Activated T-cell treated with anti-CD3 and anti-CD28 coated beads, Interleukin-2, amount 50 U/mL, for 48 hours (primary cell): Measurements from ENCODE around the gene SIK3.
"Not testable (repeated sequence)": the region's sequence is repeated elsewhere in the genome, so short reads cannot be mapped to it uniquely, and the experiment has no call there.

ENCODE experiments used
- DNase-seq, 2 experiments: peaks; one replicate each; pipeline ENCODE4 v3.0.0-alpha.2; 2020

The SIK3 gene

GRCh38 chr11:116814502-116814901 is 283.7 kb downstream of the SIK3 start:
- DNase-seq, result no peak

GRCh38 chr11:116813781-116814471 is 284.3 kb downstream of the SIK3 start:
- no peak for DNase-seq

GRCh38 chr11:116813170-116813569 is 285.1 kb downstream of the SIK3 start:
- DNase-seq, result no peak

- no peak for DNase-seq
Observed at GRCh38 chr11:116812109-116812508, 286.1 kb downstream of the SIK3 start.

DNA sequence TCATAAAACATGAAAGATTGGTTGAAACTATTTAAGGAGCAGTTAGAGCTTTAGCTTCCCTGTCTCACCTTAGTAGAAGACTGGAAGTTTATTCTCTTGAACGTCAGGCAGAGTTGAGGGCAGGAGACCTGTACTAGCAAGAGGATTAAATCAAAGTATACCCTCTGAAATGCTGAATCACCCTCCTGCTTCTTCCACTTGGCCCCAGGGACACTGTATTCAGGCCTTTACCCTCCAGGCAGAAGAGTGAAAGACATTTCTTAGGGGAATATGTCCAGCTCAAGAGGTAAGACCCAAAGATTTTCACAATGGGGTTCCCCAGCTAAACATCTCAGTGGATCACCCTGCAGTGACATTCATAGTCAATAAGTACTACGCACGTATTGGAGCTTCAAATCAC is 287.0 kb downstream of the SIK3 start:
- DNase-seq, result no peak

GRCh38 chr11:116808262-116809175 is 289.7 kb downstream of the SIK3 start:
- DNase-seq, result no peak

DNA sequence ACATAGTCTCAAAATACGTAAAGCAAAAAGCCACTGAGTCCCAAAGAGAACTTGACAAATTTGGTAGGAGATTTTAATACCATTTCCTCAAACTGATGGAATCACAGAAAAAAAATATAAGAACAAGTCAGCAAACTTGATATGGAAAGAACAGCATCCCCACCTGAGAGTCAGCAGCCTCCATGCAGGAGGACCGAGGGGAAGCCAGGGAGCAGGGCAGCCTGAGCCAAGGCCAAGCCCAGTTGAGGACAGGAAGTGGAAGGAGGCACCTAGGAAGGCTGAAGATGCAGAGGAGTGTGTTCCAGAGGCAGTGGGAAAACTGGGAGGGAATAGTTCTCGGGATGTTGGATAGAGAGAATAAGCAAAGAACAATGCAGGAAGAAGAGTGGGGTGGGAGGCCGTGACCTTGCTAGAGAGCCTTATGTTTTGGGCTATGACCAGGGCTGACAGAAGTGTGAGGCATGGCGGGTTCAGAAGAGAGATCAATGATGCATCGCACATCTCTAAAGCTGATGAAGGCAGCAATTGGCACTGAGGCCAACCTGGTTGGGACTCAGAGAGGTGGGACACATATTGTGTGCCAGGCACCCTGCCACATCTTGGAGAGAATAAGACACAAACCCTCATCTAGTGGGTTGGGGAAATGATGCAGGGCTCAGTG is 290.5 kb downstream of the SIK3 start:
- DNase-seq, result no peak

- DNase-seq, result no peak
Observed at GRCh38 chr11:116804001-116804400, 294.2 kb downstream of the SIK3 start.

- not testable (repeated sequence) for DNase-seq
Observed at GRCh38 chr11:116801662-116802061, 296.6 kb downstream of the SIK3 start.

- DNase-seq, result no peak
Observed at GRCh38 chr11:116800610-116801009, 297.6 kb downstream of the SIK3 start.

GRCh38 chr11:116798368-116798767 is 299.9 kb downstream of the SIK3 start:
- no peak for DNase-seq

- DNase-seq, result no peak
Observed at GRCh38 chr11:116797816-116798215, 300.4 kb downstream of the SIK3 start.

GRCh38 chr11:116796548-116796947 is 301.7 kb downstream of the SIK3 start:
- no peak for DNase-seq

DNA sequence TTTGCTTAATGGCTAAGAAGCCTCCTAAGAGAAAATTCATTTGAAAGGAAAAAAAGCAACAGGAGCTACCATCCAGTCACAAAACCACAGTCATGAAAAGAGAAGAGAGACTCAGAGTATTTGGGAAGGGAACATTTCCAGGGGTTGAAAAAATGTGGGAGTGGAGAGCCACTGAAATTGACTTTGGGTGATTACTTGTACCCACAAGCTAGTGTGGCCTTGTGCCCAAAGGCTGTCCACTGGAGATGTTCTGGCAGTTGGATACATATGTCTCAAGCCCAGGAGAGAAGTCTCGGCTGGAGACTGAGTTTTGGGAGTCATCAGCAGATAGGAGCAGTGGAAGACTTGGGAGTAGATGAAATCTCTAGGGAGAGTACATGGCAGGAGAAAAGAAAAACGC is 303.4 kb downstream of the SIK3 start:
- no peak for DNase-seq

- no peak for DNase-seq
Observed at GRCh38 chr11:116793772-116794097, 304.5 kb downstream of the SIK3 start.
